NCI-H345 (cell line): ENCODE data around the gene CUL3.

Experiments used
- DNase-seq: peaks from one replicate; lab custom pipeline; 2025; lab: John Stamatoyannopoulos, UW

CUL3 gene

DNA sequence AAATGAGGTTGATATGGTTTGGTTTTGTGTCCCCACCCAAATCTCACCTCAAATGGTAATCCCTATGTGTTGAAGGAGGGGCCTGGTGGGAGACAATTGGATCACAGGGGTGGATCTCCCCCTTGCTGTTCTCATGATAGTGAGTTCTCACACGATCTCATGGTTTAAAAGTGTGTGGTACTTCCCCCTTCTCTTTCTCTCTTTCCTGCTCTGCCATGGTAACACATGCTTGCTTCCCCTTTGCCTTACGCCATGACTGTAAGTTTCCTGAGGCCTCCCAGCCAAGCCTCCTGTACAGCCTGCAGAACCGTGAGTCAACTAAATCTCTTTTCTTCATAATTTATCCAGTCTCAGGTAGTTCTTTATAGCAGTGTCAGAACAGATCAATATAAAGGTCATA lies 158.5 kb downstream of the CUL3 start:
- no peak for DNase-seq

DNA sequence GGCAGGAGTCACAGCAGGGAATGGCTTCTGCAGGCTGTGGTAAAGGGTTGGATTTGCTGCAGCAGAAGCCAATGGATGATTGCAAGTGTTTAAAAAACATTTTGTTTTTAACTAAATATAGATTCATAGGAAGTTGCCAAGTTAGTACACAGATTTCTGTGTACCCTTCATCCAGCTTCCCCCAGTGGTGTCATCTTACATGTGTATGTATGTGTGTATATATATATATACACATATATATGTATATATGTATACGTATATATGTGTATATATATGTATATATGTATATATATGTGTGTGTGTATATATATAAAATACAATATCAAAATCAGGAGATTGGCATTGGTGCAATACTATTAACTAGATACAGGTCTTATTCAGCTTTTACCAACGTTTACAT lies 164.1 kb downstream of the CUL3 start:
- no peak for DNase-seq
